Spleen (tissue), 7 donors: ENCODE results near the gene VKORC1L1.
"Not testable (repeated sequence)": the region's sequence is repeated elsewhere in the genome, so short reads cannot be mapped to it uniquely, and the experiment has no call there.

ENCODE experiments used
- CTCF ChIP-seq, 11 experiments: fragments of 200-600 bp in 7 of 11; fragments of 450-650 bp in 4 of 11; sonication (generic) in 4 of 11; IDR thresholded peaks in 8 of 11; conservative IDR thresholded peaks in 3 of 11; 1 replicate in 7 of 11; 2 replicates in 4 of 11; pipeline versions ENCODE4 v1.4.0 to v1.8.0; 2016 to 2021; ENCODE audit warnings: antibody characterized with exemption in 11 of 11, inconsistent platforms in 4 of 11, mild to moderate bottlenecking in 1 of 11
- POLR2A ChIP-seq, 3 donors: fragments of 450-650 bp; IDR thresholded peaks; one replicate each; pipeline ENCODE4 v1.5.1; 2017; ENCODE audit warnings: antibody characterized with exemption in 3 of 3, mild to moderate bottlenecking in 1 of 3
- POLR2AphosphoS5 ChIP-seq, 3 donors: sonication (generic); formaldehyde crosslinking; IDR thresholded peaks; one replicate each; pipeline ENCODE4 v1.5.1; 2017; ENCODE audit warnings: antibody characterized with exemption in 3 of 3
- donor health status: DM: no; HTN: no; CAD: no; lungs with moderate emphysema.
- donor health status: DM: no; HTN: no; CAD: no.
- donor health status: DM: no; HTN: no; CAD: no.

DNA sequence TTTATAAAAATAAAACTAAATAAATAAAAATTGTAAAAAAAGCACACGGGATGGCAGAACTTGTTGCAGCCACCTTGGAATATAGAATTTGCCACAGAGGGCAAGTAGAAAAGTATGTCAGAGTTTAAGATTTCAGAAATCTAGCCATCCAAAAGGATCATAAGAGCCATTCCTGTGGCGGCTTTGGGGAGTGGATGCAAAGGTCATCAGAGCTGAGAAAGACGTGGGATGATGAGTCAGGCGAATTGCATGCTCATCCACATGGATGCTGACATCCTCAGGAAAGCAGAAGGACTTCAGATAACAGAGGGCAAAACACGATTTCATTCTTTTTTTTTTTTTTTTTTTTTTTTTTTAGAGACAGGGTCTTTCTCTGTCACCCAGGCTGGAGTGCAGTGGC is 3.6 kb upstream of the VKORC1L1 start:
- not testable (repeated sequence) for TF ChIP-seq POLR2A (IDR thresholded peaks at IDR 0.05); POLR2AphosphoS5 (IDR thresholded peaks at IDR 0.05); CTCF (IDR thresholded peaks at IDR 0.05 in 8 of 11, conservative IDR thresholded peaks at IDR 0.05 in 3 of 11)
